ENCODE measurements around the gene KCTD8.

The KCTD8 gene

GRCh38 chr4:44448521-44449461 lies at the start of gene KCTD8:
KCTD8 (minus strand) TSS chr4:44448809.
- DNase-seq, result peak; percentile 54

- DNase-seq, result no peak
Measured at GRCh38 chr4:44494810-44495701, 46.4 kb upstream of the KCTD8 start.

GRCh38 chr4:44493924-44494323 lies 45.3 kb upstream of the KCTD8 start:
- no peak for DNase-seq

- no peak for DNase-seq
Measured at GRCh38 chr4:44487341-44487740, 38.7 kb upstream of the KCTD8 start.

GRCh38 chr4:44479731-44480130 lies 31.1 kb upstream of the KCTD8 start:
- no peak for DNase-seq

- DNase-seq, result no peak
Measured at GRCh38 chr4:44462259-44462658, 13.7 kb upstream of the KCTD8 start.

- no peak for DNase-seq
Measured at GRCh38 chr4:44447563-44448504, 775 bp downstream of the KCTD8 start.

- DNase-seq, result no peak
Measured at GRCh38 chr4:44446801-44447562, 1.6 kb downstream of the KCTD8 start.

GRCh38 chr4:44446191-44446590 lies 2.4 kb downstream of the KCTD8 start:
- no peak for DNase-seq

- no peak for DNase-seq
Measured at GRCh38 chr4:44438687-44439086, 9.9 kb downstream of the KCTD8 start.

GRCh38 chr4:44434247-44434646 lies 14.4 kb downstream of the KCTD8 start:
- no peak for DNase-seq

- DNase-seq, result no peak
Measured at GRCh38 chr4:44425614-44426208, 22.9 kb downstream of the KCTD8 start.

GRCh38 chr4:44422912-44423311 lies 25.7 kb downstream of the KCTD8 start:
- no peak for DNase-seq

GRCh38 chr4:44421330-44422065 lies 27.1 kb downstream of the KCTD8 start:
- no peak for DNase-seq

GRCh38 chr4:44415251-44415650 lies 33.4 kb downstream of the KCTD8 start:
- DNase-seq, result no peak

GRCh38 chr4:44368413-44369167 lies 80.0 kb downstream of the KCTD8 start:
- DNase-seq, result no peak

- no peak for DNase-seq
Measured at GRCh38 chr4:44354172-44354571, 94.4 kb downstream of the KCTD8 start.

GRCh38 chr4:44351069-44351468 lies 97.5 kb downstream of the KCTD8 start:
- DNase-seq, result no peak

- DNase-seq, result no peak
Measured at GRCh38 chr4:44342800-44343199, 105.8 kb downstream of the KCTD8 start.

- DNase-seq, result no peak
Measured at GRCh38 chr4:44326741-44327140, 121.9 kb downstream of the KCTD8 start.

Data from SHP77 treated with DMSO at 0.1 percent for 48 hours (cell line).